GF-D8 (cell line): ENCODE data around the gene USP17L26.
"Not testable (repeated sequence)": the region's sequence is repeated elsewhere in the genome, so short reads cannot be mapped to it uniquely, and the experiment has no call there.

Source experiments
- DNase-seq: peaks from one replicate; lab custom pipeline; 2025; lab: John Stamatoyannopoulos, UW

USP17L26 gene, protein sequence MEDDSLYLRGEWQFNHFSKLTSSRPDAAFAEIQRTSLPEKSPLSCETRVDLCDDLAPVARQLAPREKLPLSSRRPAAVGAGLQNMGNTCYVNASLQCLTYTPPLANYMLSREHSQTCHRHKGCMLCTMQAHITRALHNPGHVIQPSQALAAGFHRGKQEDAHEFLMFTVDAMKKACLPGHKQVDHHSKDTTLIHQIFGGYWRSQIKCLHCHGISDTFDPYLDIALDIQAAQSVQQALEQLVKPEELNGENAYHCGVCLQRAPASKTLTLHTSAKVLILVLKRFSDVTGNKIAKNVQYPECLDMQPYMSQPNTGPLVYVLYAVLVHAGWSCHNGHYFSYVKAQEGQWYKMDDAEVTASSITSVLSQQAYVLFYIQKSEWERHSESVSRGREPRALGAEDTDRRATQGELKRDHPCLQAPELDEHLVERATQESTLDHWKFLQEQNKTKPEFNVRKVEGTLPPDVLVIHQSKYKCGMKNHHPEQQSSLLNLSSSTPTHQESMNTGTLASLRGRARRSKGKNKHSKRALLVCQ

DNA sequence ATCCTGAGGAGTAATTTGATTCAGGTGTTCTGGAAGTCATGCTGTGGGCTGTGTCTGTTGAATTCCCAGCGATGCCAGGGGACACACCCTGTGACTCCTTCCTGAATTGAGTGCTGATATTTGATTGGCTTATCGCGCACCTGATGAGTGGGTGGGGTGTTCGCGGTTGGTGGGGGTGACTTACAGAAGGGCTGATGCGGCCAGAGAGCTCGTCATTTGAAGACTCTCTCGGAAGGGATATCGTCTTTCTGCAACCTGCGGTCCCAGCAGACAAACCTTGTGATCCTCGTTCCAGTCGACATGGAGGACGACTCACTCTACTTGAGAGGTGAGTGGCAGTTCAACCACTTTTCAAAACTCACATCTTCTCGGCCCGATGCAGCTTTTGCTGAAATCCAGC is at the start of gene USP17L26:
Gene USP17L26, plus strand, starts transcription at position 301 of the 400 bp plus-strand sequence. Its CDS starts 0 bp downstream, at position 301.
- not testable (repeated sequence) for DNase-seq

DNA sequence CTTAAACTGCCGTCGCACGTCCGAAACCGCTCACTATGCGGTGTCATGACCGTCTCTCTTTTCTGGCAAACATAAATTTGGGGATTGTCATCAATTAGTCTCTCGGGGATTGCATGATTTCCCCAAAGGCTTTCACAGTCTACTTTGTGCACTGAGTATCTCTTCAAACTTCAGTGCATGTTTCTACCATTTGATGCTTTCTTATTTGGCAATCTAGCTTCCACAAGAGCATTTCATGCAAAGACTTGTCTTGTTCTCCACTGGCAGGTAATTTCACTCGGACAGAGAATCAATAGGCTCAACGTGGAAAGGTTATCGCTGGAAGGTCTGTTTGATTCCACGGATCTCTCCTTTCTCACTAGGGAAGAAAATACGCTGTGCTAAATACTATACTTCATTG is 10.3 kb upstream of the USP17L26 start:
- DNase-seq: not testable (repeated sequence)

DNA sequence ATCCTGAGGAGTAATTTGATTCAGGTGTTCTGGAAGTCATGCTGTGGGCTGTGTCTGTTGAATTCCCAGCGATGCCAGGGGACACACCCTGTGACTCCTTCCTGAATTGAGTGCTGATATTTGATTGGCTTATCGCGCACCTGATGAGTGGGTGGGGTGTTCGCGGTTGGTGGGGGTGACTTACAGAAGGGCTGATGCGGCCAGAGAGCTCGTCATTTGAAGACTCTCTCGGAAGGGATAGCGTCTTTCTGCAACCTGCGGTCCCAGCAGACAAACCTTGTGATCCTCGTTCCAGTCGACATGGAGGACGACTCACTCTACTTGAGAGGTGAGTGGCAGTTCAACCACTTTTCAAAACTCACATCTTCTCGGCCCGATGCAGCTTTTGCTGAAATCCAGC is 9.6 kb upstream of the USP17L26 start, which contains the start of gene USP17L24:
Gene USP17L24, plus strand, starts transcription at position 301 of the 400 bp plus-strand sequence. Its CDS starts 0 bp downstream, at position 301.
- DNase-seq: not testable (repeated sequence)

DNA sequence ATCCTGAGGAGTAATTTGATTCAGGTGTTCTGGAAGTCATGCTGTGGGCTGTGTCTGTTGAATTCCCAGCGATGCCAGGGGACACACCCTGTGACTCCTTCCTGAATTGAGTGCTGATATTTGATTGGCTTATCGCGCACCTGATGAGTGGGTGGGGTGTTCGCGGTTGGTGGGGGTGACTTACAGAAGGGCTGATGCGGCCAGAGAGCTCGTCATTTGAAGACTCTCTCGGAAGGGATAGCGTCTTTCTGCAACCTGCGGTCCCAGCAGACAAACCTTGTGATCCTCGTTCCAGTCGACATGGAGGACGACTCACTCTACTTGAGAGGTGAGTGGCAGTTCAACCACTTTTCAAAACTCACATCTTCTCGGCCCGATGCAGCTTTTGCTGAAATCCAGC is 4.8 kb upstream of the USP17L26 start, which contains the start of gene USP17L25:
Gene USP17L25, plus strand, starts transcription at position 301 of the 400 bp plus-strand sequence. Its CDS starts 0 bp downstream, at position 301.
- DNase-seq: not testable (repeated sequence)

DNA sequence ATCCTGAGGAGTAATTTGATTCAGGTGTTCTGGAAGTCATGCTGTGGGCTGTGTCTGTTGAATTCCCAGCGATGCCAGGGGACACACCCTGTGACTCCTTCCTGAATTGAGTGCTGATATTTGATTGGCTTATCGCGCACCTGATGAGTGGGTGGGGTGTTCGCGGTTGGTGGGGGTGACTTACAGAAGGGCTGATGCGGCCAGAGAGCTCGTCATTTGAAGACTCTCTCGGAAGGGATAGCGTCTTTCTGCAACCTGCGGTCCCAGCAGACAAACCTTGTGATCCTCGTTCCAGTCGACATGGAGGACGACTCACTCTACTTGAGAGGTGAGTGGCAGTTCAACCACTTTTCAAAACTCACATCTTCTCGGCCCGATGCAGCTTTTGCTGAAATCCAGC is 4.6 kb downstream of the USP17L26 start, which contains the start of gene USP17L5:
Gene USP17L5, plus strand, starts transcription at position 301 of the 400 bp plus-strand sequence. Its CDS starts 0 bp downstream, at position 301.
- DNase-seq: not testable (repeated sequence)

DNA sequence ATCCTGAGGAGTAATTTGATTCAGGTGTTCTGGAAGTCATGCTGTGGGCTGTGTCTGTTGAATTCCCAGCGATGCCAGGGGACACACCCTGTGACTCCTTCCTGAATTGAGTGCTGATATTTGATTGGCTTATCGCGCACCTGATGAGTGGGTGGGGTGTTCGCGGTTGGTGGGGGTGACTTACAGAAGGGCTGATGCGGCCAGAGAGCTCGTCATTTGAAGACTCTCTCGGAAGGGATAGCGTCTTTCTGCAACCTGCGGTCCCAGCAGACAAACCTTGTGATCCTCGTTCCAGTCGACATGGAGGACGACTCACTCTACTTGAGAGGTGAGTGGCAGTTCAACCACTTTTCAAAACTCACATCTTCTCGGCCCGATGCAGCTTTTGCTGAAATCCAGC is 9.4 kb downstream of the USP17L26 start, which contains the start of gene USP17L27:
Gene USP17L27, plus strand, starts transcription at position 301 of the 400 bp plus-strand sequence. Its CDS starts 0 bp downstream, at position 301.
- DNase-seq: not testable (repeated sequence)

DNA sequence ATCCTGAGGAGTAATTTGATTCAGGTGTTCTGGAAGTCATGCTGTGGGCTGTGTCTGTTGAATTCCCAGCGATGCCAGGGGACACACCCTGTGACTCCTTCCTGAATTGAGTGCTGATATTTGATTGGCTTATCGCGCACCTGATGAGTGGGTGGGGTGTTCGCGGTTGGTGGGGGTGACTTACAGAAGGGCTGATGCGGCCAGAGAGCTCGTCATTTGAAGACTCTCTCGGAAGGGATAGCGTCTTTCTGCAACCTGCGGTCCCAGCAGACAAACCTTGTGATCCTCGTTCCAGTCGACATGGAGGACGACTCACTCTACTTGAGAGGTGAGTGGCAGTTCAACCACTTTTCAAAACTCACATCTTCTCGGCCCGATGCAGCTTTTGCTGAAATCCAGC is 14.1 kb downstream of the USP17L26 start, which contains the start of gene USP17L28:
Gene USP17L28, plus strand, starts transcription at position 301 of the 400 bp plus-strand sequence. Its CDS starts 0 bp downstream, at position 301.
- DNase-seq: not testable (repeated sequence)

DNA sequence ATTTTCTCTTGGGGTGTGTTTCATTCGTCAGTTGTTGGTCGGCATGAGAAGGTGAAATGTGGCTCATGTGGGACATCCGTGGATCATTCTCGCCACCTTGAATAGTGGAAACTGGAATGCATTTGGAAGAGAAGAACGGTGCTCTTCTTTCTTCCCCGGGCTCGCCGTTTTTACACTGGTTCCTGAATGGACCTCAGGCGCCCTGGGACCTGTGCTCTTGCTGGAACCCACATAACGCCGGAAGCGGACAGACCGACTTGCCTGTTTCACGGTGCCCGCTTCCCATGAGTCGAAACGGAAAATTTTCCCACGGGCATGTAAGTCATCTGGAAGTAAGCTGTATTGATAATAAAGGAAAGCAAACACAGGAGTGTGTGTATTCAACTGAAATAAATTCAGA is 16.4 kb downstream of the USP17L26 start:
- DNase-seq: not testable (repeated sequence)

DNA sequence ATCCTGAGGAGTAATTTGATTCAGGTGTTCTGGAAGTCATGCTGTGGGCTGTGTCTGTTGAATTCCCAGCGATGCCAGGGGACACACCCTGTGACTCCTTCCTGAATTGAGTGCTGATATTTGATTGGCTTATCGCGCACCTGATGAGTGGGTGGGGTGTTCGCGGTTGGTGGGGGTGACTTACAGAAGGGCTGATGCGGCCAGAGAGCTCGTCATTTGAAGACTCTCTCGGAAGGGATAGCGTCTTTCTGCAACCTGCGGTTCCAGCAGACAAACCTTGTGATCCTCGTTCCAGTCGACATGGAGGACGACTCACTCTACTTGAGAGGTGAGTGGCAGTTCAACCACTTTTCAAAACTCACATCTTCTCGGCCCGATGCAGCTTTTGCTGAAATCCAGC is 18.9 kb downstream of the USP17L26 start, which contains the start of gene USP17L29:
Gene USP17L29, plus strand, starts transcription at position 301 of the 400 bp plus-strand sequence. Its CDS starts 0 bp downstream, at position 301.
- DNase-seq: not testable (repeated sequence)

DNA sequence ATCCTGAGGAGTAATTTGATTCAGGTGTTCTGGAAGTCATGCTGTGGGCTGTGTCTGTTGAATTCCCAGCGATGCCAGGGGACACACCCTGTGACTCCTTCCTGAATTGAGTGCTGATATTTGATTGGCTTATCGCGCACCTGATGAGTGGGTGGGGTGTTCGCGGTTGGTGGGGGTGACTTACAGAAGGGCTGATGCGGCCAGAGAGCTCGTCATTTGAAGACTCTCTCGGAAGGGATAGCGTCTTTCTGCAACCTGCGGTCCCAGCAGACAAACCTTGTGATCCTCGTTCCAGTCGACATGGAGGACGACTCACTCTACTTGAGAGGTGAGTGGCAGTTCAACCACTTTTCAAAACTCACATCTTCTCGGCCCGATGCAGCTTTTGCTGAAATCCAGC is 28.4 kb downstream of the USP17L26 start, which contains the start of gene USP17L30:
Gene USP17L30, plus strand, starts transcription at position 301 of the 400 bp plus-strand sequence. Its CDS starts 0 bp downstream, at position 301.
- not testable (repeated sequence) for DNase-seq

DNA sequence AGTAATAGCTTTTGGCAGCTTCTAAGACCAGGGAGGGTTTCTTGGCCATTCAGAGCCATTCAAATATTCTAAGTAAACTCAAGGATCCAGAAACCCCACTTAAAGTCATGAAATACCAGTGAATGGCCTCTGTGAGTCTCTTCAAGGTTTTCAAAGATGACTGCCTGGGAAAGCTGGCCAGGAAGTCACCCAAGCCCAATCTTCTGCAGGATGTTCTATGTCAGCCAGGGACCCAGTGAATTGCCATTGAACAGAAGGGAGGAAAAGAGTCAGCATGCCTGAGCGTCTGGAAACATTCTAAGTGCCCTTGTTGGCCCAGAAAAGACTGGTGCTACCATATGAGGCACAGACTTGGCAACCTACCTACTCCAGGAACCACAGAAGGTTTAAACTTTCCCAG is 45.4 kb downstream of the USP17L26 start:
- not testable (repeated sequence) for DNase-seq

DNA sequence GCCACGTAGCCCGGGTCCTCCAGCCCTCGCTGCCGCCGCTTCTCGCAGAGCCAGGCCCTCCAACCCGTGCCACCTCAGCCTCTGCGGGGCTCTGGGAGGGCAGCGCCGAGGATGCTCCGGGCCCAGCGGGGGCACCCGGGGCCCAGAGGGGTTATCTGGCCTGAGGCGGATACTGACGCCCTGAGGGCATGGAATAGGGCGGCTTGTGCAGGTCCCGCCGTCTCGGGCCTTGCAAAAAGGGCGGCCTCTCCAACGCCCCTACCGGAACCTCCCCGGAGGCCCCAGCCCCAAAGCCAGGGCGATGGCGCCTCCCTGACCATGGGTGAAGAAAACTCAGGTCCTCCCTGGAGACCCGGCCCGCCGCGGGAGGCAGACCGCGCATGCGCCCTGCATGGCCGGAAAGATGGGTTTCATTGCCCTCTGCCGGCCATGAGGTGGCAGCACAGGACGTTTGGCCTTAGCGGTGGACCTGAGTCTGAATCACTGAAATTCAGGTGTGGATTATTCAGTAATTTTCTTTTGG is 46.6 kb downstream of the USP17L26 start:
- not testable (repeated sequence) for DNase-seq

DNA sequence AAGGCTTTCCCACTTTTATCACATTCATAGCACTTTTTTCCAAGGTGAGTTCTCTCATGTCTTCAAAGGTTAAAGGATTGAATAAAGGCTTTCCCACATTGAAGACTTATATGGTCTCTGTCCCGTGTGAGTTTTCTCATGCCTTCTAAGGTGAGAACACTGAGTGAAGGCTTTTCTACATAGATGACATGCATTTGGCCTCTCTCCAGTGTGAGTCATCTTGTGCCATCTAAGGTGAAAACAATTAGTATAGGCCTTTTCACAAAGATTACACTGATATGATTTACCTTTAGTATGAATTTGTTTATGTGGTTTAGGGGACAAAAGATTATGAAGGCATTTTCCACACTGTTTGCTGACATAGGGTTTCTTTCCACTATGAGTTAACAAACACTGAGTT is 49.7 kb downstream of the USP17L26 start:
- no peak for DNase-seq
